ENCODE results near the gene MLLT3. TPM values are rescaled to one million over a fixed set of nuclear protein-coding genes. Genes with fewer than 3 reads are reported as not detected.

Gene MLLT3
- total RNA-seq, 1 experiment from 2014 or later: 7.0 TPM

DNA sequence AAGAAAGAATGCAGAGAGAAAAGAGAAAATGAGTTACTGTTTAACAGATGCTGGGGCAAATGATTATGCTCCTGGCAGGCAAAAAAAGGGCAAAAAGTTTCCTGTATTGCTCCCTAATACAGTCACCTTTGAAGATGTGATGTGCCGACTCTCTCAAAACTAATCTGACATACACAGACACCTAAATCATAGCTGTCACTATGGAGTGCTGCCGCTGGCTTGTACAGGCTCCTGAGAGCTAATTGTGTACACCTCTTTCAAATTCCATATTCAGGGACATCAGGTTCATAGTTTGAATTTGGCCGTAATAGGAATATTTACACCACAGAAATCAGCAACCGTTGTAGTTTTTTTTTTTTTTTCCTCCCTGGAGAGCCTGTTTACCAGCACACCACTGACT, 49.3 kb upstream of the MLLT3 start (continued):
- TF ChIP-seq, protein P1, sequence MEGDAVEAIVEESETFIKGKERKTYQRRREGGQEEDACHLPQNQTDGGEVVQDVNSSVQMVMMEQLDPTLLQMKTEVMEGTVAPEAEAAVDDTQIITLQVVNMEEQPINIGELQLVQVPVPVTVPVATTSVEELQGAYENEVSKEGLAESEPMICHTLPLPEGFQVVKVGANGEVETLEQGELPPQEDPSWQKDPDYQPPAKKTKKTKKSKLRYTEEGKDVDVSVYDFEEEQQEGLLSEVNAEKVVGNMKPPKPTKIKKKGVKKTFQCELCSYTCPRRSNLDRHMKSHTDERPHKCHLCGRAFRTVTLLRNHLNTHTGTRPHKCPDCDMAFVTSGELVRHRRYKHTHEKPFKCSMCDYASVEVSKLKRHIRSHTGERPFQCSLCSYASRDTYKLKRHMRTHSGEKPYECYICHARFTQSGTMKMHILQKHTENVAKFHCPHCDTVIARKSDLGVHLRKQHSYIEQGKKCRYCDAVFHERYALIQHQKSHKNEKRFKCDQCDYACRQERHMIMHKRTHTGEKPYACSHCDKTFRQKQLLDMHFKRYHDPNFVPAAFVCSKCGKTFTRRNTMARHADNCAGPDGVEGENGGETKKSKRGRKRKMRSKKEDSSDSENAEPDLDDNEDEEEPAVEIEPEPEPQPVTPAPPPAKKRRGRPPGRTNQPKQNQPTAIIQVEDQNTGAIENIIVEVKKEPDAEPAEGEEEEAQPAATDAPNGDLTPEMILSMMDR (IDR thresholded peaks at IDR 0.05): no peak
- TF ChIP-seq, protein P2, sequence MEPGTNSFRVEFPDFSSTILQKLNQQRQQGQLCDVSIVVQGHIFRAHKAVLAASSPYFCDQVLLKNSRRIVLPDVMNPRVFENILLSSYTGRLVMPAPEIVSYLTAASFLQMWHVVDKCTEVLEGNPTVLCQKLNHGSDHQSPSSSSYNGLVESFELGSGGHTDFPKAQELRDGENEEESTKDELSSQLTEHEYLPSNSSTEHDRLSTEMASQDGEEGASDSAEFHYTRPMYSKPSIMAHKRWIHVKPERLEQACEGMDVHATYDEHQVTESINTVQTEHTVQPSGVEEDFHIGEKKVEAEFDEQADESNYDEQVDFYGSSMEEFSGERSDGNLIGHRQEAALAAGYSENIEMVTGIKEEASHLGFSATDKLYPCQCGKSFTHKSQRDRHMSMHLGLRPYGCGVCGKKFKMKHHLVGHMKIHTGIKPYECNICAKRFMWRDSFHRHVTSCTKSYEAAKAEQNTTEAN (CRISPR knock-in tag; IDR thresholded peaks at IDR 0.05): no peak
- TF ChIP-seq GABPB1 (CRISPR knock-in tag; IDR thresholded peaks at IDR 0.05) (no peak), CBFB (CRISPR knock-in tag; IDR thresholded peaks at IDR 0.05; ENCODE audit: low read depth) (no peak), ZNF416 (CRISPR knock-in tag; IDR thresholded peaks at IDR 0.05) (no peak), ETV6 (CRISPR knock-in tag; IDR thresholded peaks at IDR 0.05) (no peak)
- TF ChIP-seq, protein P3, sequence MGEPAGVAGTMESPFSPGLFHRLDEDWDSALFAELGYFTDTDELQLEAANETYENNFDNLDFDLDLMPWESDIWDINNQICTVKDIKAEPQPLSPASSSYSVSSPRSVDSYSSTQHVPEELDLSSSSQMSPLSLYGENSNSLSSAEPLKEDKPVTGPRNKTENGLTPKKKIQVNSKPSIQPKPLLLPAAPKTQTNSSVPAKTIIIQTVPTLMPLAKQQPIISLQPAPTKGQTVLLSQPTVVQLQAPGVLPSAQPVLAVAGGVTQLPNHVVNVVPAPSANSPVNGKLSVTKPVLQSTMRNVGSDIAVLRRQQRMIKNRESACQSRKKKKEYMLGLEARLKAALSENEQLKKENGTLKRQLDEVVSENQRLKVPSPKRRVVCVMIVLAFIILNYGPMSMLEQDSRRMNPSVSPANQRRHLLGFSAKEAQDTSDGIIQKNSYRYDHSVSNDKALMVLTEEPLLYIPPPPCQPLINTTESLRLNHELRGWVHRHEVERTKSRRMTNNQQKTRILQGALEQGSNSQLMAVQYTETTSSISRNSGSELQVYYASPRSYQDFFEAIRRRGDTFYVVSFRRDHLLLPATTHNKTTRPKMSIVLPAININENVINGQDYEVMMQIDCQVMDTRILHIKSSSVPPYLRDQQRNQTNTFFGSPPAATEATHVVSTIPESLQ (CRISPR knock-in tag; IDR thresholded peaks at IDR 0.05): no peak
- TF ChIP-seq, protein P4, sequence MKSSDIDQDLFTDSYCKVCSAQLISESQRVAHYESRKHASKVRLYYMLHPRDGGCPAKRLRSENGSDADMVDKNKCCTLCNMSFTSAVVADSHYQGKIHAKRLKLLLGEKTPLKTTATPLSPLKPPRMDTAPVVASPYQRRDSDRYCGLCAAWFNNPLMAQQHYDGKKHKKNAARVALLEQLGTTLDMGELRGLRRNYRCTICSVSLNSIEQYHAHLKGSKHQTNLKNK (CRISPR knock-in tag; IDR thresholded peaks at IDR 0.05): no peak
- TF ChIP-seq, protein P5, sequence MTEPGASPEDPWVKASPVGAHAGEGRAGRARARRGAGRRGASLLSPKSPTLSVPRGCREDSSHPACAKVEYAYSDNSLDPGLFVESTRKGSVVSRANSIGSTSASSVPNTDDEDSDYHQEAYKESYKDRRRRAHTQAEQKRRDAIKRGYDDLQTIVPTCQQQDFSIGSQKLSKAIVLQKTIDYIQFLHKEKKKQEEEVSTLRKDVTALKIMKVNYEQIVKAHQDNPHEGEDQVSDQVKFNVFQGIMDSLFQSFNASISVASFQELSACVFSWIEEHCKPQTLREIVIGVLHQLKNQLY (CRISPR knock-in tag; IDR thresholded peaks at IDR 0.05): no peak

DNA sequence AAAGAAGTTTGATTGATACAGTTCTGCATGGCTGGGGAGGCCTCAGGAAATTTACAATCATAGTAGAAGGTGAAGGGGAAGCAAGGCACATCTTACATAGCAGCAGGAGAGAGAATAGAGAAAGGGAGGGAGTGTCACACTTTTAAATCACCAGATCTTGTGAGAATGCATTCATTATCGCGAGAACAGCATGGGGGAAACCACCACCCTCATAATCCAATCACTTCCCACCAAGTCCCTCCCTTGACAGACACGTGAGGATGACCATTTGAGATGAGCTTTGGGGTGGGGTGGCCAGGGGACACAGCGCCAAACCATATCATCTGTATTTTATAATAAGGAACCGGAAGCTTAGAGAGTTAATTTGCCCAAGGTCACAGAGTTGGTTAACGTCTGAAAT, 48.1 kb upstream of the MLLT3 start:
- DNase-seq (ENCODE audit: low spot score): no peak
- CTCF ChIA-PET: no interaction called here
- TF ChIP-seq, protein P6, sequence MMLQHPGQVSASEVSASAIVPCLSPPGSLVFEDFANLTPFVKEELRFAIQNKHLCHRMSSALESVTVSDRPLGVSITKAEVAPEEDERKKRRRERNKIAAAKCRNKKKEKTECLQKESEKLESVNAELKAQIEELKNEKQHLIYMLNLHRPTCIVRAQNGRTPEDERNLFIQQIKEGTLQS (CRISPR knock-in tag; conservative IDR thresholded peaks at IDR 0.05): no peak
- TF ChIP-seq RORB (CRISPR knock-in tag; IDR thresholded peaks at IDR 0.05) (no peak), IRF2 (CRISPR knock-in tag; IDR thresholded peaks at IDR 0.05; ENCODE audit: borderline replicate concordance, low read depth) (no peak), GRHL2 (CRISPR knock-in tag; IDR thresholded peaks at IDR 0.05; ENCODE audit: insufficient replicate concordance, severe bottlenecking) (no peak), RELA (CRISPR knock-in tag; IDR thresholded peaks at IDR 0.05; ENCODE audit: borderline replicate concordance) (no peak), PRRX2 (CRISPR knock-in tag; IDR thresholded peaks at IDR 0.05) (no peak), EMX1 (CRISPR knock-in tag; IDR thresholded peaks at IDR 0.05) (no peak), TEAD1 (CRISPR knock-in tag; IDR thresholded peaks at IDR 0.05) (no peak), NFE2L1 (CRISPR knock-in tag; IDR thresholded peaks at IDR 0.05) (no peak), TP53 (CRISPR knock-in tag; IDR thresholded peaks at IDR 0.05) (no peak), ATF1 (CRISPR knock-in tag; IDR thresholded peaks at IDR 0.05) (no peak), HMGA2 (CRISPR knock-in tag; IDR thresholded peaks at IDR 0.05) (no peak)
- TF ChIP-seq, protein P7, sequence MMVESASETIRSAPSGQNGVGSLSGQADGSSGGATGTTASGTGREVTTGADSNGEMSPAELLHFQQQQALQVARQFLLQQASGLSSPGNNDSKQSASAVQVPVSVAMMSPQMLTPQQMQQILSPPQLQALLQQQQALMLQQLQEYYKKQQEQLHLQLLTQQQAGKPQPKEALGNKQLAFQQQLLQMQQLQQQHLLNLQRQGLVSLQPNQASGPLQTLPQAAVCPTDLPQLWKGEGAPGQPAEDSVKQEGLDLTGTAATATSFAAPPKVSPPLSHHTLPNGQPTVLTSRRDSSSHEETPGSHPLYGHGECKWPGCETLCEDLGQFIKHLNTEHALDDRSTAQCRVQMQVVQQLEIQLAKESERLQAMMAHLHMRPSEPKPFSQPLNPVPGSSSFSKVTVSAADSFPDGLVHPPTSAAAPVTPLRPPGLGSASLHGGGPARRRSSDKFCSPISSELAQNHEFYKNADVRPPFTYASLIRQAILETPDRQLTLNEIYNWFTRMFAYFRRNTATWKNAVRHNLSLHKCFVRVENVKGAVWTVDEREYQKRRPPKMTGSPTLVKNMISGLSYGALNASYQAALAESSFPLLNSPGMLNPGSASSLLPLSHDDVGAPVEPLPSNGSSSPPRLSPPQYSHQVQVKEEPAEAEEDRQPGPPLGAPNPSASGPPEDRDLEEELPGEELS (CRISPR knock-in tag; IDR thresholded peaks at IDR 0.05): no peak
- TF ChIP-seq, protein P8, sequence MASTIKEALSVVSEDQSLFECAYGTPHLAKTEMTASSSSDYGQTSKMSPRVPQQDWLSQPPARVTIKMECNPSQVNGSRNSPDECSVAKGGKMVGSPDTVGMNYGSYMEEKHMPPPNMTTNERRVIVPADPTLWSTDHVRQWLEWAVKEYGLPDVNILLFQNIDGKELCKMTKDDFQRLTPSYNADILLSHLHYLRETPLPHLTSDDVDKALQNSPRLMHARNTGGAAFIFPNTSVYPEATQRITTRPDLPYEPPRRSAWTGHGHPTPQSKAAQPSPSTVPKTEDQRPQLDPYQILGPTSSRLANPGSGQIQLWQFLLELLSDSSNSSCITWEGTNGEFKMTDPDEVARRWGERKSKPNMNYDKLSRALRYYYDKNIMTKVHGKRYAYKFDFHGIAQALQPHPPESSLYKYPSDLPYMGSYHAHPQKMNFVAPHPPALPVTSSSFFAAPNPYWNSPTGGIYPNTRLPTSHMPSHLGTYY (CRISPR knock-in tag; IDR thresholded peaks at IDR 0.05): no peak
- H3K4me3 Mint-ChIP-seq: no peak overlapping the region
- POLR2A ChIA-PET: interaction anchor here (1.6 kb wide), 1 partner anchor 14 kb away, joined by 5 read pairs; the partner anchor contains the start of gene FOCAD
- ATAC-seq: peak; percentile 43; the same call in 1 of the 2 replicates
- peaks cover 29% of the 10 kb centered on the region for H3K4me1 Mint-ChIP-seq
- H3K9me3 Mint-ChIP-seq: no peaks in the 10 kb centered on the region
- 0 out of 2 replicates have a peak overlapping the region, but pooled peaks have one; percentile 13 for H3K27ac Mint-ChIP-seq
- H3K36me3 Mint-ChIP-seq: no peaks in the 10 kb centered on the region
- no peaks in the 10 kb centered on the region for H3K27me3 Mint-ChIP-seq (ENCODE audit: low read depth)
